ENCODE measurements around the gene ROPN1B. TPM values are rescaled to one million over a fixed set of nuclear protein-coding genes. Genes with fewer than 3 reads are reported as not detected.
"Not testable (repeated sequence)": the region's sequence is repeated elsewhere in the genome, so short reads cannot be mapped to it uniquely, and the experiment has no call there.

ROPN1B gene
- total RNA-seq, 2 experiments from 2014 or later = not detected

- H3K9me3 Mint-ChIP-seq; H3K36me3 Mint-ChIP-seq (ENCODE audit: low read depth); H3K4me3 Mint-ChIP-seq; H3K27ac Mint-ChIP-seq; H3K4me1 Mint-ChIP-seq (ENCODE audit: low read depth); intact Hi-C loops (cut with micrococcal nuclease); POLR2A ChIA-PET: not testable (repeated sequence)
- H3K27me3 Mint-ChIP-seq = peaks cover 32% of the 10 kb centered on the region
- TF ChIP-seq CTCF (IDR thresholded peaks at IDR 0.05) = peak; percentile 52
- DNase-seq (peak; percentile 19), ATAC-seq (peak; percentile 67)
- CTCF ChIA-PET = interaction anchor here (0.8 to 1.4 kb wide), 6 partner anchors 8 to 420 kb away, joined by 3 to 5 read pairs (median 3); no protein-coding TSS in a partner anchor
Measured at GRCh38 chr3:125971997-125972944, 3.3 kb downstream of the ROPN1B start.

- H3K27ac Mint-ChIP-seq; H3K9me3 Mint-ChIP-seq; H3K4me1 Mint-ChIP-seq (ENCODE audit: low read depth); H3K36me3 Mint-ChIP-seq (ENCODE audit: low read depth); ATAC-seq; CTCF ChIA-PET; DNase-seq; H3K4me3 Mint-ChIP-seq; intact Hi-C loops (cut with micrococcal nuclease); POLR2A ChIA-PET: not testable (repeated sequence)
- peaks cover 24% of the 10 kb centered on the region for H3K27me3 Mint-ChIP-seq
Measured at GRCh38 chr3:125975245-125976002, 6.4 kb downstream of the ROPN1B start.

DNA sequence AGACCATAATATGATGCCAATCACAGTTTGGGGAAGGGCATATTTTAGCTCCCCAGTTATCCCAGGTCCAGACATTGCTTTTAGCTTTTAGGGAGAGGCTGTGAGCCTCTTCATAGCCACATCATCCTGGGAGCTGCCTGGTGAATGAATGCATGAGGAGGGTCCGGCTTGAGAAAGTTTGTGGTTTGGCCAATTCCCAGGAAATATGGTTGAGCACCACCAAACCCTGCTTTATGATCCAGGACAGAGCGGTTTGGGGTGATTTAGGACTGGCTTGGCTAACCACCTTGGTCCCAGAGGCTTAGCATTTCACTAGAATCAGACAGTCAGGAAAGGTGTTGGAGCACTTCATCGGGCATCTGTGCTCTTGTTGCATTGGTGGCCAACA lies 7.0 kb downstream of the ROPN1B start:
- H3K4me3 Mint-ChIP-seq; H3K4me1 Mint-ChIP-seq (ENCODE audit: low read depth); H3K9me3 Mint-ChIP-seq; ATAC-seq; H3K27ac Mint-ChIP-seq; CTCF ChIA-PET; intact Hi-C loops (cut with micrococcal nuclease); POLR2A ChIA-PET; H3K36me3 Mint-ChIP-seq (ENCODE audit: low read depth); DNase-seq: not testable (repeated sequence)
- peaks cover 24% of the 10 kb centered on the region for H3K27me3 Mint-ChIP-seq

- DNase-seq; CTCF ChIA-PET; H3K4me1 Mint-ChIP-seq (ENCODE audit: low read depth); ATAC-seq; intact Hi-C loops (cut with micrococcal nuclease); POLR2A ChIA-PET; H3K27ac Mint-ChIP-seq; H3K9me3 Mint-ChIP-seq; H3K4me3 Mint-ChIP-seq; H3K36me3 Mint-ChIP-seq (ENCODE audit: low read depth): not testable (repeated sequence)
- peaks cover 17% of the 10 kb centered on the region for H3K27me3 Mint-ChIP-seq
Measured at GRCh38 chr3:125977104-125977503, 8.1 kb downstream of the ROPN1B start.

DNA sequence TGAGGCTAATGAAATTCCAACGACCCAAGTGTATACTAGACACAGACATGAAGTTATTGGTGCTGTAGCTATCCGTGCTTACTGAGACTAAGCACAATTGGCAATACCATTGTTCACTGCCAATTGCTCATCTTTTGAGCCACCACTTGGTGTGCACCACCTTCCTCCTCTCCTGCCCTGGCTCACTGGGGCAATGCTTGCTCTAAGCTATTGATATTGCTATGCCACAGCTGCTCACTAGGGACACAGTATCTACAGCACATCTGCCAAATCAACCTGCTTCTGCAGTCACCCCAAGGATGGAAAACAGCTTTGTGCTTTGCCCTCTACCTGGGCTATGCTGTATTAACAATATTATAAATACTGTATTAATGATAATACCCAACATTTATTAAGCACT lies 16.0 kb downstream of the ROPN1B start:
- intact Hi-C loops (cut with micrococcal nuclease); H3K36me3 Mint-ChIP-seq (ENCODE audit: low read depth); H3K4me3 Mint-ChIP-seq; H3K27ac Mint-ChIP-seq; H3K9me3 Mint-ChIP-seq; DNase-seq; CTCF ChIA-PET; POLR2A ChIA-PET; H3K4me1 Mint-ChIP-seq (ENCODE audit: low read depth): not testable (repeated sequence)
- H3K27me3 Mint-ChIP-seq = peaks cover 20% of the 10 kb centered on the region
- peak; percentile 53 for ATAC-seq

- H3K9me3 Mint-ChIP-seq = no peaks in the 10 kb centered on the region
- H3K4me3 Mint-ChIP-seq = peak overlapping the region; percentile 43
- no peak overlapping the region for H3K27ac Mint-ChIP-seq
- ATAC-seq (no peak), DNase-seq (no peak)
- peaks cover 5% of the 10 kb centered on the region for H3K36me3 Mint-ChIP-seq (ENCODE audit: low read depth)
- peaks cover 31% of the 10 kb centered on the region for H3K27me3 Mint-ChIP-seq
- intact Hi-C loops (cut with micrococcal nuclease) = no loop called here
- H3K4me1 Mint-ChIP-seq (ENCODE audit: low read depth) = no peaks in the 10 kb centered on the region
- CTCF ChIA-PET = no interaction called here
- TF ChIP-seq CTCF (IDR thresholded peaks at IDR 0.05) = no peak
- POLR2A ChIA-PET = no interaction called here
Measured at GRCh38 chr3:125990253-125990970, 21.4 kb downstream of the ROPN1B start.

DNA sequence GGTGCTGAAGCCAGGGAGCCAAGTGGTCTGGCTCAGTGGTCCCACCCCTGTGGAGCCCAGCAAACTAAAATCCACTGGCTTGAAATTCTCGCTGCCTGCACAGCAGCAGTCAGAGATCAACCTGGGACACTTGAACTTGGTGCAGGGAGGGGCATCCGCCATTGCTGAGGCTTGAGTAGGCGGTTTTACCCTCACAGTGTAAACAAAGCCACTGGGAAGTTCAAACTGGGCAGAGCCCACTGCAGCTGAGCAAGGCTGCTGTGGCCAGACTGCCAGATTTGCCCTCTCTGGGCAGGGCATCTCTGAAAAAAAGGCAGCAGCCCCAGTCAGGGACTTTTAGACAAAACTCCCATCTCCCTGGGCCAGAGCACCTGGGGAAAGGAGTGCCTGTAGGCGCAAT lies 27.8 kb downstream of the ROPN1B start:
- DNase-seq, CTCF ChIA-PET, ATAC-seq: not testable (repeated sequence)

More for the DNA sequence above, 27.8 kb downstream of the ROPN1B start:
- H3K4me3 Mint-ChIP-seq; H3K27me3 Mint-ChIP-seq; intact Hi-C loops (cut with micrococcal nuclease); POLR2A ChIA-PET; H3K4me1 Mint-ChIP-seq (ENCODE audit: low read depth); H3K27ac Mint-ChIP-seq; H3K9me3 Mint-ChIP-seq; H3K36me3 Mint-ChIP-seq (ENCODE audit: low read depth): not testable (repeated sequence)
